ENCODE results near the gene PID1.

Gene PID1

DNA sequence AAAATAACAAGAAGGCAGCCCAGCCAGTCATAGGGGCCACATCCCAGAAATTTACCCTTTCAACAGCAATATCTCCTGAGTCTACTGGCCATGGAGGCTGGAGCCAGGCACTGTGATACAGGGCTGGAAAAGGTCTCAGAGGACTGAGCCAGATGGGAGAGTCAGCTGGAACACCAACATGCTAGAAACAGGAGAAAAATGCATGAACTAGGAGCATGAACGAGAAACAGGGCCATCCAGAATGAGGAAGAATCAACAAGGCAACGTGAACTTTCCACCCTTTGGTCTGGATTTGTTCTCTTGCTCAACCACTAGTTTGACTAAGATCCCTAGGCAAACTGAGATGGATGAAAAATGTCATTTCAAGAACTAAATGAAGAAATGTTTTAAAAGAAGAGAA lies 13.1 kb downstream of the PID1 start:
- no peak for DNase-seq

DNA sequence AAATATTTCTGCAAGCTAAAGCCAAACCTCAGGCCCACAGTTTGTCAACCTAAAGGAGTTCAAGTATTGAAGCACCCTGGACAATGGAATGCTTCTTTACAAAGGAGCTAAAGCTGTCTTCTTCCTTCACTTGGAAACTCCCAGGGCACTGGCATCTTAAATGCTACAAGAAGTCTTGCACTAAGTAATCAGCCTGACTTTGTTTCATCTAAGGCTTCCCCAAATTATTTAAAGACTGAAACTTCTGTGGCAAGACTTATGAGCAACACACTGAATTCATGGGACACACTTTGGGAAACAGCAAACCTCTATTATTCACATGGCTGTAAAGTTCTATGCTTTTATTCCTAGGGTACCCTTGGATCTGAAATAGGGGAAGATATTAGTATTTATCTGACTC lies 14.7 kb downstream of the PID1 start:
- DNase-seq, result no peak

DNA sequence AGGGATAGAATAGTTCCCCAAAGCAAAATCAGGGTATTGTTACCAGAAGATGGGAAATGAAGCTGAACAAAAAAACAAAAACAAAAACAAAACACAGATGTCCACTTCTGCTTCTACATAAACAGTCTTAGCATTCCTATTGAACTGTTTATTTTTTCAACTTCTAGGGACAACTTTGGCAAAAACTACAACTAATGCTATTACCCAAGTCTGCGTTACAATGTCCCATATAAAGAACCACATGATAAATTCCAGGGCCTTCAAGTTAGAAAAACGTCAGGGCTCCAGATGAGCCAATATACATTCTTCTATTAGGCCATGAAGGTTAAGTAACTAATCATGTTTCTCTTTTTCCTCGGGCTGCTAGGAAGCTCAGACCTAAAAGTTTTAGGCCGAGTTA lies 16.9 kb downstream of the PID1 start:
- no peak for DNase-seq

DNA sequence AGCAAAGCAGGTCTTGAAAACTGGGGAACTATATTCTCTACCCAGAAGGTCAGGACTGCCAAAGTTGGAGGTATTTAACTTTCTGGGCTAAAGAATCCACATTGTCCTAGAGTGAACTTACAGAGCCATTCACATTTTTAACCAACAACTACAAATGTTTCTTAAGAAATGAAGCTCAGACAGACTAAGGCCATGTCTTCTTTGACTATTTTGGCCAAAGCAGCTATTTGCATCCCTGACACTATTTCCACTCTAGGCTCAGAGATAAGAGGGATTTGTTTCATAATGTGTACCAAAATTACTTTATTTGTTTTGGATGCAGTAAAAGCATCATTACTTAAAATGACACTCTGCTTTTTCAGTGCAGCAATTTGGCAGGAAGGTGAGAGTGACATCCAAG lies 18.1 kb downstream of the PID1 start:
- no peak for DNase-seq

DNA sequence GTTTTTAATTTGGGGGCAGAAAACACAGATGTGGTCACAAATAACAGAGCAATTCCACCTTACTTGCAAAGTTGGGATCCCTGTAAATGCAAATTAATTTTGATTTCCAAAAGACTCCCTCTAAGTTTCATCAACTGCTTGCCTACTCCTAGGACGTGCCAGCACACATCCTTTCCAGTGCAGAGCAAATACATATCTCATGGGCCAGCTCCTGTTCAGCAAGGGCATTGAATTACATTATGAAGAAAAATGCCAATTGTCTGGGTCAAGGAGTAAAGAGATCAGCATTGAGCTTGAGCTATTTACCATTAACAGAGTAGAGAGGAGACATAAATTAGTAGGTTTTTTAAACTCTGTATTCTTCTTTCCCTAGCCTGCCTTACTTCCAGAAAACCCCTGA lies 18.8 kb downstream of the PID1 start:
- no peak for DNase-seq

DNA sequence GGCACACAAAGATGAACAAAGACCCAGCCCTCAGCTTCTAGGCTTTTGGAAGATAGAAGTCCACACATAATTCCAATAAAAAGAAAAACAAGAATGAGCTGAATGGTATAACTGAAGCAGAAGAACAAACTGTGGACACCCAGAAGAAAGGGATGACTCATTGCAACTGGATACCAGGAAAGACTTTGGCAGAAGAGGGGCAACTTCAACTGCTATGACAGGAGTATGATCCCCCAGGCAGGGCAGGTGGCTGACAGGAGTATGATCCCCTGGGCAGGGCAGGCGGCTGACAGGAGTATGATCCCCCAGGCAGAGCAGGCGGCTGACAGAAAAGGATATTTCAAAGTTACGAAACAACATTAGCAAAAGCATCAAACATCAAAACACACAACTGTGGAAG lies 21.6 kb downstream of the PID1 start:
- DNase-seq, result no peak

DNA sequence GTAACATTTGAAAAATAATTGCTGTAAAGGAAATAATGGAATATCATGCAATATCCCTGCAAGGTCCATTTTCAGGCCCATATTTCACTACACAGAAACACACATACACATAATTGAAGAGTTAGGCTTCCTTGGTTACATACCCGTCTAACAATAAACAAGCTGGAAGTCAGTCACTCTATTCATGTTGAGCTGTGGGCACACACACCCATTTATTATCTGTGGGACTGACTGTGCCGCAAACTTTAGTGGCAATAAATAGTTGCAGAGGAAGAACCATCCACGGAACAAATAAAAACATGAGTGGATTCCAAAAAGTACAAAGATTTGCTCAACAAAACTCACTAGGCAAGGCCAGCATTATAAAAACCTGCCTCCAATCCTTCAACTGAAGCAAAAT lies 24.8 kb downstream of the PID1 start:
- DNase-seq, result no peak

DNA sequence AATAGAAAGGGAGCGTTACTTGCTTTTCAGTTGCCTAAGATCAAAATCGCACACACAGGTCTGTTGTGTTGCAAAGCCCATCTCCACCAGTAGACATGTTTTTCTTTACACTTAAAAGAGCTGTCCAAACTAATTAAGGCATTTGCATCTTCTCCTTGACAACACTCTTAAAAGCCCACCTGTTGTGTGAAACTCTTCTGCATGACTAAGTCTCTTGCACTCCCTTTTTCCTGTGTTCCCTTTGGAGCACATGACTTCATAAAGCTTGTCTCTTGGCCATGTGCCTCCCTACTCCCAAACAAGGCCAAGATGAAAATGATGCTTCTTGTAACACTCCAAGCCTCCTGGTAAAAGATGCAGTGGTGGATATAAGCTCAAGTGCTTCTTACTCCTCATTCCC lies 26.1 kb downstream of the PID1 start:
- DNase-seq, result no peak

DNA sequence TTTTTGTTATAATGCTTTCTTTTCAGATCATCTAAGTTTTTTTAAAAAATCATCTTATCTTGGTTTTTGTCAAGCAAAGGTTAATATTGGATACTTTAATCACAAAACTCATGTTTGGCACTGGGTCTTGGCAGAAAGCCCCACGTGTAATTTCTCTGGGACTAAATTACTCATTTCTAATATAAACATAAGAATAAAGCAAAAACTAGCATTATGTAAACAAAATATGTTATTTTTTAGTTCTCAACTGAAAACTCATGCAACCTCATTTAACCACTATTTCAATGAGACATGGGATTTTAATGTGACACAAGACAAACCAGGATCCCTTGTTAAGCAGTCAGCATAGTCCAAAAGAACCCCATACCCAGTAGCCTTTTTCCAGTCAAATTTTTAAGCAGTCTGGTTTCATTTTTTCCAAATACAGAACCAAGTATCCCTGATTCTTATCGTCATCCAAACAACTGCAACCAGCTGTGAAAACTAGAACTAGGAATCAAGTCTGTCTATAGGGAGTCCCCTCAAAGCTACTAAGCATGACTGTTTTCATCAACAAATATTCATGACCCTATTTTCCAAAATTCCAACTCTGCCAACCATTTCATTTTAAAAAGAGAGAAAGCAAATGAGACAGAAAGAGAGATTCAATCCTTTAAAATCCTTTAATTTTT lies 27.1 kb downstream of the PID1 start:
- no peak for DNase-seq

DNA sequence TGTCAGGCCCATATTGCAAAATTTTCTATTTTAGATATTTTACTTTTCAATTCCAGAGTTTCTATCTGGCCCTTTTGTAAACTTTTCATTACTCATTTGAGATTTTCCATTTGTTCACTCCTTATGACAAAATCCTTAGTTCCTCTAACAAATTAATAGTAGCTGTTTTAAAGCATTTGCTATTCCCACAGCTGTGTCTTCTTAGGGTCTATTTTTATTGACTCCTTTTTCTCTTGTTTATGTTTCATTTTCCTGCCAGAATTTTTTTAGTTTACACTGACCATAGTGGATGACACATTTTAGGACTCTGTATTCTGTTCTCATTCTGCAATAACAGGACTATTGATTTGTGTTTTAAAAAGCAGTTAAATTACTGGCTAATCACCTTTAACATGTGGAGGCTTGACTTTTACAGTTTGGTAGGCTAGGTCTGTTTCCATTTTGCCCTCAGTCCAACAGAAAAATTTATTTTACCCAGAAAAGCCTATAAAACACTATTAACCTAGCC lies 30.0 kb downstream of the PID1 start:
- DNase-seq, result no peak

DNA sequence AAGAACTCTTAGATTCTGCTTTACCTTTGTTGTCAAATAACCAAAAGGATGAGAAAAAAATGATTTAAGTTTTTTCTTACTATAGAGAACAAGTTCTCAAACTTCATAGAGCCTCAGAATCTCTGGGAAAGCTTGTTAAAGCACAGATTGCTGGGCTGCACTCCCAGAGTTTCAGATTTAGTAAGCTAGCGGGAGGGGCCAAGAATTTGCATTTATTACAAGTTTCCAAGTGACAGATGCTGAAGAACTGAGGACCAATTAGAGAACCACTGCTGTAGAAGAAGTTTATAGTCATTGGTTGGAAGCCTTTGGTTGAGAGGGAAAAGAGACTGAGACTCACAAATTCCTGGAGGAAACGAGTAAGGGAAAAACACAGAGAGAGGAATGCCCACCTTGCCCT lies 32.1 kb downstream of the PID1 start:
- no peak for DNase-seq

DNA sequence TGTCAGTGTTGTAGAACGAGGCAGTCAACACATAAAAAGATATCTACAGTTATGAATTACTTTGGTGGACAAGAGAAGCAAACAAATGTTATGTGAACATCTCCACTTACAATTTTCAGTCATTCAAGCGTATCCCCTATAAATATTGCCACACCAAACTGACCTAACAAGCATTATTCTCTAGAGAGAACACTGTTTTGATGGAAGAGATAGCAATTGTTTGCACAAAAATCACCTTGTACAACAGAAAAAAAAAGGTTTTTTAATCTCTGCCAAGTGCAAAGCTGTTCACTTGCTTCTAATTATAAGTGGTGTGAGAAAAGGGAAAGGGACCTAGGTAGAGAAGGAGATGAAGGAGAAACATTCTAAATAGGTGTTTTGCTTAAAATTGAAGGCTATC lies 33.8 kb downstream of the PID1 start:
- DNase-seq, result no peak

DNA sequence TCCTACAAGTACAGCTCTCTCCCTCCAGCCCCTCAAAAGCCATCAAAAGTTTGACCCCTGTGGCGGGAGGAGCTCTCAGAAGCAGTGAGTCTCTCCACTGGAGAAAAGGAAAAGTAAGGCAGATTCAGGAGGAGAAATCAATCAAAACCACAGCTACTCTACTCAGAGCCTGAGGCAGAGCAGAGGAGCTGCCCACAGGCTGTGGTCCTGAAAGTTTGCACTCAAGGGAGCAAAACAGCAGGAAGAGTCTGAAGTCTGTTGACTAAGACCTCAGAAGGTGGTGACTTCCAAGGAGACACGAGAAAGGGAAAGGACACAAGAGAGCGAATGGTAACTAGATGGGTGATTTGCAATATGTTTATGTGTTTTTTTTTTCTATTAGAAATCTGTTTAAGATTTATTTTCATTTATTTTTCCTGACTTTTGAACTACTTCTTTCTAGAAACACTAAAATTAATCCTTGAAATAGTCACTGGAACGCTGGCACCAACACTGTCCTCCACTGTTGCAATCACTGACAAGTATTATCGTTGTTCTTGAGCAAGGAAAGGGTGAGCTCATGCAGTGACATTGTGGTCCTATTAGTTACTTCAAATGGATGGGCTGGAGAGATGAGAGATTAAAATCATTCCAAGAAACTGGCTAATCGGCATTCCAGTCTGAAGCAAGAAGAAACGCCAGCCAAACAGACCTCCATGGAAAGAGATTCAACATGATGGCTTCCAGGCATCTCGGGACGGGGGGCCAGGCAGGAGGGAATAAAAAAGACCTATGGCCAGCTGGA lies 35.8 kb downstream of the PID1 start:
- DNase-seq, result no peak

DNA sequence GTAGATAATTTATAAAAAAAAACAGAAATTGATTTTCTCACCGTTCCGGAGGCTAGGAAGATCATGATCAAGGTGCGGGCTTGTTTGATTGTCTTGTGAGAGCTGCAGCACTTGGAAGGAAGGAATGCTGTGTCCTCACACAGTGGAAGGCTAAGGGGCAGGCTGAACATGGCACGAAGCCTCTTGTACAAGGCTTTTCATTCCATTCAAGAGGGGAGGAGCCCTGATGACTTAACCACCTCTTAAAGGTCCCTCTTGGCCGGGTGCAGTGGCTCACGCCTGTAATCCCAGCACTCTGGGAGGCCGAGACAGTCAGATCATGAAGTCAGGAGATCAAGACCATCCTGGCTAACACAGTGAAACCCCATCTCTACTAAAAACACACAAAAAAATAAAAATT lies 39.2 kb downstream of the PID1 start:
- no peak for DNase-seq

DNA sequence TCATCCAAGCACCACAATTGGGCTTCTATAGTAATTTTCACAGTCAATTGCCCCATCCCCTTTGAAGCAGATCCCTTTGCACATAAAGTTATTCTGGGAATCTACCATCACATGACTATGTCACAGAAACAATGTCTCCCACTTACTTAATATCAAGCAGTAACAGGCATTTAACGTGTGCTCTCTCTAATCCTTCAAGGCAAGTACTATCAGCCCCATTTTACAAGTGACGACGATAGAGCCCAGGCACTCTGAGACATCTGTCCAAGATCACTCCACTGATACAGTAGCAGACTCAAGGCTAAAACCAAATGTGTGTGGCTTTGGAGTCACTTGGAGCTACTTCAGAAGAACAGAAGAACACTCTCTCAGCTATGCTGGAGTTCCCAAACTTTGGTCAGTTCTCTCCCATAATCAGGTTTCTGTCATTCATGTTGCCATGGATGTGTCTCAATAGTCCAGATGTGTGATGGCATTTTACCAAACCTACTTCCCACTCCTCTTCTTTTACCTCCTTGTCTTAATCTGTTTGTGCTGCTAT lies 39.7 kb downstream of the PID1 start:
- DNase-seq, result no peak

DNA sequence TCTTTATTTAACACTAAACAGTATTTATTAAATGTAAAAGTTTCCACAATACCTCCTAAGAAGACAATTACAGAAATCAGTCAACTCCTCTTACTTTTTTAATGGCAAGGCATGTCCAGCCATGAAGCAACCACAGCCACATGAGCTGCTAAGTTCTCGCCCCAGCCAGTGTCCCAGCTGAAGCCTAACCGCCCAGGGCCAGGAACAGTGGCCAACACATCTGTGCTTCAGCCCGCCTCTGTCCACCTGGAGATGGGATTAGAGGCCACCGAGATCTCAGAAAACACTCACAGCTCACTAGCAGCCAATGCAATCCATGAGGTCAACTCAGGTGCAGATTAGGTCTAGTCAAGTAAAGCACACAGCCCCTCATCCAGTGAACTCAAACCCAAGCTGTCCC lies 40.2 kb downstream of the PID1 start:
- DNase-seq, result no peak

DNA sequence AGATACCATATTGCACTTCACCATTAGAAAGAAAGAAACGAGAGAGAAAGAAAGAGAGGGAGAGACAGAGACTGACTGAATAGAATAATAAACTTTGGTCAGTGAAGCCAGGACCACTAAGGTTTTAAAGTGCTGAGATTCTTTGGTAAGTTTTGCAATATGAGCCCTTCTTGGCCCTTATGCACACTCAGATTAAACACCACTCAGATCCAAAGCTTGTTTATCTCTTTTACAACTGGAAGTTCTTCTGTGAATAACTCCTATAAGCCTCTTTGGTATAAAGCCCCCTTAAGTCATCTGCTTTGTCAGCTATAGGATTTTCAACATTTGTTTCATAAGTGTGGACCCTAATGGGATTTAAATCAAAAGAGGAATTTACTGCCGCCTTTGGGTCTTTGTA lies 40.8 kb downstream of the PID1 start:
- no peak for DNase-seq

DNA sequence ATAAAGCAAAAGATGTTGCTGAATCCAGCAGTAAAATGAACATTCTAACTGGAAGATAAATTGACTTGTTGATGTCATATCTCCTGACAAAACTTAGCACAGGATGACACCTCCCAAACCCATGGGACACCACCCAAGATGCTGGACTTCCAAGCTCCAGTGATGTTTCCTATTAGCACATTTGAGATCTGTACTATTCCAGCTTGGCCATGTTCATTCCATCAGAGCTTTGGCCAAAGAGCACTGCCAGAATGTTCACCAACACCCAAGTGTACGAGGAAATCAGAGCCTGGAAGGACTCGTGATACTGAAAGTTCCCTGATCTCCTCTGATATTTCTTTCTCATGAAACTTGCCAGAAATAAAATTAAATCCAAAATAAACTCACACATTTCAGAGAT lies 44.7 kb downstream of the PID1 start:
- DNase-seq, result no peak

DNA sequence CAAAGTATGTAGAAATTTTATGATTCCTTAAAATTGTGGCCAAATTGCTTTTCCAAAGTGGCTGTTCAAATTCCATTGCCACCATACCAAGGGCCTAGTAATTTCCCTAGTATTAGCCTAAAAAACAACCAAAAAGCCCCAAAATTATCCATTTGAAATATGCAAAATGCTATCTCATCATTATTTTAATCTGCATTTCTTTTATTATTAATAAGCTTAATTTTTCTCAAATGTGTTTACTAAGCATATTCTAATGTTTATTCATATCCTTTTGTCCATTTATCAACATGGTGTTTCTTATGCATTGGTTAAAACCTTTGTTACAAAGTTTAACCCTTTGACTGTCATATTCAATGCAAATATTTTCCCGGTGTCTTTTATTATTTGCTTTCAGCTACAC lies 48.0 kb downstream of the PID1 start:
- no peak for DNase-seq

DNA sequence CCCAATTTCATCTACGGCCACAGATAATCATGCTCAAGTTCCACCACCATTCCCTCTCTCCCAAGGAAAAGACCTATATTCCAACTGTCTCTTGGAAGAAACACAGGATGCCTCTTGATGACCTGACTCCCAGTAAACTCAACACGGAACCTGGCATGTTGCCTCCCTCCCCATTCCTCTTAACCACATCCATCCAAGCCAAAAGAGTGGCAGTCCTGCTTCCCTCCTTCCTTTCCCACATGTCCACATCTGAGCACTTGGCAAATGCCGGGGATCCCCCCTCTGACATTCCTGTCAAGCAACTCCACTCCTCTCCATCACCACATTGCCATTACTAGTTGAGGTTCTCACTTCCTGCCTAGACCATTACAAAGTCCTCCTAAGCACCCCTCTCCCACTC lies 49.4 kb downstream of the PID1 start:
- no peak for DNase-seq

DNA sequence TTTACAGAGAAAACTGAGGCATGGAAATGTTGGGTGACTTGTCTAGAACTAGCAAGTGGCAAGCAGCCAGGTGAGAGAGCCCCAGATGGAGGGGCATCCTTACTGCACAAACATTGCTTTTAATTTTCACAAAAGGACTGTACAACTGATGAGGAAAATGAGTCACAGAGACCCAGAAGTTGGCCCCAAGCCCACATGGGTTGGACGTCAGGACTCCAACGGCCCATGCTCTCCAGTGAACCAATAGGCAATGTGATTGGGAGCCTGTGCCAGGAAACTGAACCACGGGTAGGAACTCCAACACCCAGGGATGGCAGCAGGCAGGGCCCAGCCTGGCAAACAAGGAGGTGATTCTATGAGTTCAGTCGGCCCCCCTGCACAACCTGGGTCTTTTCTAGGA lies 50.8 kb downstream of the PID1 start:
- no peak for DNase-seq

DNA sequence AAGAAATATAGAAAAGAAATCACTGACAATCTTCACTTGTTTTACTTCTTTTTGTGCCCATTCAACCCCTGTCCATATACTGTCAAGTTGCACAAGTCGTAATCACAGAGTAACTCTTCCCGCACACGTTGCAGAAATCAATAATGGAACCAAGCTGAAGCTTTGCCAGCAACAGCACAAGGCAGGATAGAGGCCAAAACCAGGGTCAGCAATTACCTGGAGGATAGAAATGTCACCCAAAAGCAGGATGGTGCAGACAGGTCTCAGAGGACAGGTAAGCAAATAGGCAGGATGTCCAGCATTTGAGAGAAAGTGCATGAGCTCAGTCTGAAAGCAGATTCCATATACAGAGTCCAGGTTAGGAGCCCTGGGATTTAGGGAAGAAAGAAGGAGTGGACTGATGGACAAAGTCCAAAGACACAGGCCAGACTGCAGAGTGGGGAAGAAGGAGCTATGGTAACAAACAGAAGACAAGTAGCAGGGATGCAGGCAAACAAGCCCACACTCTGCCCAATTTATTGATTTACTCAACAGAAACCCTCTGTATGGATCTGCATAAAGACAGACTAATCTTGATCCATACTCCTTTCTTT lies 52.7 kb downstream of the PID1 start:
- no peak for DNase-seq

DNA sequence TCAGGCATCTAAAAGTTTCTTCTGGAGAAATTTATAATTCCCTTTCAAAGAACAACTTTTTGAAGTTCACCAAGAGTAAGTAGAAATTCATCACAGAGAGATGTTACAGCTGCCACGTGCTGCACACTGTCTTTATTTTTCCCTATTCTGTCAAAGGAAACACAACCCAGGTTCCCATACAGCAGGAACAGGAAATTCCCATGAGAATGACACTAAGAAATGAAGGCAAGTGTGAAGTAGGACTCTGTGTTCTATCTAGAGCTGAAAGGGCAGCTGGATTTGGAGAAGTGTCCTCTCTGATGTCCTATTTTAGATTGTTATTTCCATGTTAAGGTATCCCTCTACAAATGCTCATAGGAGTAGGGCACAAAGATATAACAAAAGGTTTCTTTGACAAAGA lies 58.8 kb downstream of the PID1 start:
- DNase-seq, result no peak

DNA sequence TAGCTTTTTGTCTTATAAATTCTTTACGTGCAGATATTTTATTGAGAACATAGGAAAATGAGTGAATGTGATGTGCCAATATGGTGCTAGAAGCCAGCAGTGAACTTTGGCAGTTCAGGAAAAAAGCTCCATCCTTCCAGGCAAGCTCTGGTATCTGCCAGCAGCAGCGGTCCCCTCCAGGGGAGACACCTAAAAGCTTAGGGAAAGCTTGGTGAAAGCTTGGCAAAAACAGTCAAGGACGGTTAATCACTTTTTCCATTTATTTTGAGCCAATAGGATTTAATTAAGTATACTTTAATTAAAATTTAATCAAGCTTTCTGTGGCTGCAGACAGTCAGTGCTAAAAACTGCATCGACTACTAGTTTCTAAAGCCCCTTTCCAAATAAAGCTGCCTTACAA lies 60.4 kb downstream of the PID1 start:
- DNase-seq, result no peak

All from cortex of kidney (tissue), 1 donor.